Endothelial cell of umbilical vein (primary cell): ENCODE measurements around the gene STK10.

Experiments
- EZH2 ChIP-seq: IDR thresholded peaks from 2 replicates; pipeline ENCODE4 v1.6.1; 2012; ENCODE audit warnings: borderline replicate concordance, low read depth, mild to moderate bottlenecking, moderate library complexity, low read length, inconsistent platforms; ENCODE audit not compliant: severe bottlenecking
- MYC ChIP-seq: IDR thresholded peaks from one replicate; pipeline ENCODE4 v1.6.1; 2011; ENCODE audit warnings: mild to moderate bottlenecking, low read depth, low read length
- POLR2A ChIP-seq: IDR thresholded peaks from 2 replicates; pipeline ENCODE4 v1.6.1; 2012; ENCODE audit warnings: low read depth, mild to moderate bottlenecking, control low read depth, low read length
- TF ChIP-seq, protein P1 (sequence below), 2 donors: IDR thresholded peaks; 1 replicate in 1 of 2; 2 replicates in 1 of 2; pipeline ENCODE4 v1.5.1; 2011; ENCODE audit warnings: low read length in 2 of 2, mild to moderate bottlenecking in 2 of 2, moderate library complexity in 2 of 2, control low read depth in 1 of 2, inconsistent platforms in 1 of 2, low read depth in 1 of 2; ENCODE audit not compliant: insufficient read depth in 1 of 2; ENCODE audit errors: extremely low read depth in 1 of 2

DNA sequence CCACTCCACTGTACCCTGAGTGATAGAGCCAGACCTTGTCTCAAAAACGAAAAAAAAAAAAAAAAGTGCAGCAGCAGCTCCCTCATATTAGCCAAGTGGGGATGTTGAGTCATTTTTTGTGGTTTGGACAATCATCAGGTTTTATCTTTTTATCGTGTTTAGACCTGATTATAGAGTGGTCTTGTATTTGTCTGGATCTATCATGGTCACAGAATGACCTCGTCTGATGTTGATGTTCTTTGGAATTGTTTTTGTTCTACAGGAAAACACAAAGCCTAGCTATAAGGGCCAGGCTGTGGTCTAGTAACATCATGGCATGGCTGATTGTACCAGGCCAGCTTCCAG, 179.9 kb downstream of the STK10 start:
- TF ChIP-seq, protein P1, sequence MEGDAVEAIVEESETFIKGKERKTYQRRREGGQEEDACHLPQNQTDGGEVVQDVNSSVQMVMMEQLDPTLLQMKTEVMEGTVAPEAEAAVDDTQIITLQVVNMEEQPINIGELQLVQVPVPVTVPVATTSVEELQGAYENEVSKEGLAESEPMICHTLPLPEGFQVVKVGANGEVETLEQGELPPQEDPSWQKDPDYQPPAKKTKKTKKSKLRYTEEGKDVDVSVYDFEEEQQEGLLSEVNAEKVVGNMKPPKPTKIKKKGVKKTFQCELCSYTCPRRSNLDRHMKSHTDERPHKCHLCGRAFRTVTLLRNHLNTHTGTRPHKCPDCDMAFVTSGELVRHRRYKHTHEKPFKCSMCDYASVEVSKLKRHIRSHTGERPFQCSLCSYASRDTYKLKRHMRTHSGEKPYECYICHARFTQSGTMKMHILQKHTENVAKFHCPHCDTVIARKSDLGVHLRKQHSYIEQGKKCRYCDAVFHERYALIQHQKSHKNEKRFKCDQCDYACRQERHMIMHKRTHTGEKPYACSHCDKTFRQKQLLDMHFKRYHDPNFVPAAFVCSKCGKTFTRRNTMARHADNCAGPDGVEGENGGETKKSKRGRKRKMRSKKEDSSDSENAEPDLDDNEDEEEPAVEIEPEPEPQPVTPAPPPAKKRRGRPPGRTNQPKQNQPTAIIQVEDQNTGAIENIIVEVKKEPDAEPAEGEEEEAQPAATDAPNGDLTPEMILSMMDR (IDR thresholded peaks at IDR 0.05; ENCODE audit: extremely low read depth in 1 of 2, insufficient read depth in 1 of 2, low read depth in 1 of 2, low read length in 2 of 2): no peak
- no peak for TF ChIP-seq MYC
- no peak for TF ChIP-seq EZH2
- no peak for TF ChIP-seq POLR2A
